ENCODE data around the gene ERBB4.
"Not testable (repeated sequence)": the region's sequence is repeated elsewhere in the genome, so short reads cannot be mapped to it uniquely, and the experiment has no call there.

The ERBB4 gene

GRCh38 chr2:212193803-212194202 is 344.8 kb downstream of the ERBB4 start:
- no peak for DNase-seq

- peak; percentile 67 for DNase-seq
Measured at GRCh38 chr2:212193056-212193455, 345.5 kb downstream of the ERBB4 start.

- not testable (repeated sequence) for DNase-seq
Measured at GRCh38 chr2:212191438-212191837, 347.2 kb downstream of the ERBB4 start.

- no peak for DNase-seq
Measured at GRCh38 chr2:212186166-212186565, 352.4 kb downstream of the ERBB4 start.

- no peak for DNase-seq
Measured at GRCh38 chr2:212181646-212182045, 357.0 kb downstream of the ERBB4 start.

- DNase-seq: no peak
Measured at GRCh38 chr2:212180408-212181083, 358.1 kb downstream of the ERBB4 start.

- no peak for DNase-seq
Measured at GRCh38 chr2:212177724-212178123, 360.9 kb downstream of the ERBB4 start.

- DNase-seq: no peak
Measured at GRCh38 chr2:212176151-212176550, 362.5 kb downstream of the ERBB4 start.

- peak; percentile 34 for DNase-seq
Measured at GRCh38 chr2:212173756-212174510, 364.7 kb downstream of the ERBB4 start.

GRCh38 chr2:212173331-212173730 is 365.3 kb downstream of the ERBB4 start:
- no peak for DNase-seq

- DNase-seq: no peak
Measured at GRCh38 chr2:212170382-212170781, 368.2 kb downstream of the ERBB4 start.

GRCh38 chr2:212158081-212158480 is 380.5 kb downstream of the ERBB4 start:
- DNase-seq: no peak

- no peak for DNase-seq
Measured at GRCh38 chr2:212157012-212157411, 381.6 kb downstream of the ERBB4 start.

GRCh38 chr2:212156088-212156487 is 382.5 kb downstream of the ERBB4 start:
- DNase-seq: peak; percentile 53

- peak; percentile 53 for DNase-seq
Measured at GRCh38 chr2:212154477-212154878, 384.1 kb downstream of the ERBB4 start.

- no peak for DNase-seq
Measured at GRCh38 chr2:212153923-212154322, 384.7 kb downstream of the ERBB4 start.

- DNase-seq: no peak
Measured at GRCh38 chr2:212147921-212148513, 390.6 kb downstream of the ERBB4 start.

GRCh38 chr2:212146416-212146815 is 392.2 kb downstream of the ERBB4 start:
- DNase-seq: no peak

GRCh38 chr2:212145121-212145520 is 393.5 kb downstream of the ERBB4 start:
- no peak for DNase-seq

GRCh38 chr2:212142631-212143030 is 396.0 kb downstream of the ERBB4 start:
- DNase-seq: no peak

GRCh38 chr2:212141499-212141898 is 397.1 kb downstream of the ERBB4 start:
- no peak for DNase-seq

- DNase-seq: no peak
Measured at GRCh38 chr2:212136216-212136795, 402.3 kb downstream of the ERBB4 start.

- DNase-seq: peak; percentile 89
Measured at GRCh38 chr2:212135739-212136138, 402.9 kb downstream of the ERBB4 start.

GRCh38 chr2:212133337-212133736 is 405.3 kb downstream of the ERBB4 start:
- no peak for DNase-seq

Measured in NCI-H146 (cell line).